SK-N-SH (cell line): ENCODE measurements around the gene ADAMTS17. TPM values are rescaled to one million over a fixed set of nuclear protein-coding genes. Genes with fewer than 3 reads are reported as not detected.

Source experiments
- CTCF ChIA-PET: fragments of 300-600, 350-600 bp; formaldehyde crosslinking; extraction: SDS; loops from one replicate; lab custom pipeline; 2021; lab: Yijun Ruan, JAX
- POLR2A ChIA-PET: fragments of 350-600 bp; sonication (Branson Sonifier 250); formaldehyde crosslinking; extraction: SDS; loops from one replicate; lab custom pipeline; 2020; ENCODE audit warnings: antibody characterized with exemption, inconsistent platforms; lab: Yijun Ruan, JAX
- DNase-seq: peaks from one replicate; pipeline ENCODE4 v3.0.0; 2012
- H2AFZ ChIP-seq: fragments of 200-600 bp; sonication (generic); 2 replicates; pipeline ENCODE4 v1.8.1; 2016; ENCODE audit warnings: antibody characterized with exemption, mild to moderate bottlenecking, low read depth
- H3F3A ChIP-seq: fragments of 200-600 bp; sonication (generic); replicated peaks from 2 replicates; pipeline ENCODE3; 2016; ENCODE audit warnings: antibody characterized with exemption, mild to moderate bottlenecking; ENCODE audit not compliant: insufficient read depth
- H3K27ac ChIP-seq, 2 experiments: fragments of 200-500 bp in 1 of 2; fragments of 200-600 bp in 1 of 2; sonication (Bioruptor generic) in 1 of 2; sonication (generic), shearing (Covaris generic) in 1 of 2; 2 replicates each; pipeline versions ENCODE4 v1.5.1 to v1.6.1; 2014 to 2016; ENCODE audit warnings: low read depth in 2 of 2, inconsistent platforms in 1 of 2, low read length in 1 of 2, mild to moderate bottlenecking in 1 of 2, mixed read lengths in 1 of 2
- H3K27me3 ChIP-seq: fragments of 200-600 bp; sonication (generic), shearing (Covaris generic); 2 replicates; pipeline ENCODE4 v1.6.1; 2016; ENCODE audit warnings: mixed run types; ENCODE audit not compliant: insufficient read depth
- H3K36me3 ChIP-seq, 2 experiments: fragments of 200-500 bp in 1 of 2; fragments of 200-600 bp in 1 of 2; sonication (Bioruptor generic) in 1 of 2; sonication (generic) in 1 of 2; replicated peaks in 1 of 2; 2 replicates each; pipeline versions ENCODE3 to v1.5.1; 2014 to 2016; ENCODE audit warnings: low read length in 1 of 2, mild to moderate bottlenecking in 1 of 2; ENCODE audit not compliant: insufficient read depth in 2 of 2, control insufficient read depth in 1 of 2
- H3K4me1 ChIP-seq, 2 experiments: fragments of 200-500 bp in 1 of 2; fragments of 200-600 bp in 1 of 2; sonication (Bioruptor generic) in 1 of 2; sonication (generic), shearing (Covaris generic) in 1 of 2; 2 replicates each; pipeline versions ENCODE4 v1.5.1 to v1.6.1; 2014 to 2016; ENCODE audit warnings: low read depth in 1 of 2, low read length in 1 of 2, mixed run types in 1 of 2; ENCODE audit not compliant: insufficient read depth in 2 of 2, control insufficient read depth in 1 of 2
- H3K4me2 ChIP-seq: fragments of 200-600 bp; sonication (generic), shearing (Covaris generic); 2 replicates; pipeline ENCODE4 v1.6.1; 2017; ENCODE audit warnings: mixed run types
- H3K4me3 ChIP-seq, 2 experiments: fragments of 200-500 bp in 1 of 2; fragments of 200-600 bp in 1 of 2; sonication (Bioruptor generic) in 1 of 2; sonication (generic), shearing (Covaris generic) in 1 of 2; 2 replicates each; pipeline versions ENCODE4 v1.5.1 to v1.8.1; 2014 to 2016; ENCODE audit warnings: low read depth in 2 of 2, inconsistent platforms in 1 of 2, low read length in 1 of 2, mild to moderate bottlenecking in 1 of 2, mixed read lengths in 1 of 2, moderate library complexity in 1 of 2
- H3K79me2 ChIP-seq: fragments of 200-600 bp; sonication (generic); 2 replicates; pipeline ENCODE4 v1.8.1; 2017; ENCODE audit warnings: mild to moderate bottlenecking; ENCODE audit not compliant: insufficient read depth
- H3K9ac ChIP-seq: fragments of 200-600 bp; sonication (generic); 2 replicates; pipeline ENCODE4 v1.6.1; 2017; ENCODE audit warnings: mixed run types
- H3K9me2 ChIP-seq: fragments of 200-600 bp; sonication (generic); 2 replicates; pipeline ENCODE4 v1.6.1; 2017; ENCODE audit warnings: mixed run types
- H3K9me3 ChIP-seq: fragments of 200-600 bp; sonication (generic); 2 replicates; pipeline ENCODE4 v1.6.1; 2017; ENCODE audit warnings: mixed run types, mild to moderate bottlenecking, moderate library complexity
- H4K20me1 ChIP-seq: fragments of 200-600 bp; sonication (generic); 2 replicates; pipeline ENCODE4 v1.6.1; 2017; ENCODE audit warnings: mild to moderate bottlenecking, mixed run types; ENCODE audit not compliant: insufficient read depth
- CHD2 ChIP-seq: fragments of 150-350 bp; IDR thresholded peaks from 2 replicates; pipeline ENCODE4 v1.6.1; 2018; ENCODE audit warnings: low read length; ENCODE audit not compliant: partially characterized antibody
- EP300 ChIP-seq, 2 experiments: IDR thresholded peaks; 2 replicates each; pipeline versions ENCODE4 v1.4.0 to v1.6.1; 2012; ENCODE audit warnings: borderline replicate concordance in 1 of 2, low read depth in 1 of 2, low read length in 1 of 2
- EZH2phosphoT487 ChIP-seq: fragments of 200-600 bp; sonication (generic); IDR thresholded peaks from 2 replicates; pipeline ENCODE4 v1.6.1; 2017; ENCODE audit warnings: low read depth, mixed run types, mild to moderate bottlenecking, antibody characterized with exemption, moderate library complexity, borderline replicate concordance
- FOXJ3 ChIP-seq: sonication (generic); formaldehyde crosslinking; IDR thresholded peaks from 2 replicates; pipeline ENCODE4 v1.5.1; 2020; ENCODE audit warnings: mild to moderate bottlenecking, missing genetic modification reagents
- GABPA ChIP-seq: IDR thresholded peaks from 2 replicates; pipeline ENCODE4 v1.4.0; 2012; ENCODE audit warnings: low read depth, mild to moderate bottlenecking
- JUND ChIP-seq: IDR thresholded peaks from 2 replicates; pipeline ENCODE4 v1.4.0; 2012
- MXI1 ChIP-seq: IDR thresholded peaks from 2 replicates; pipeline ENCODE4 v1.6.1; 2012; ENCODE audit warnings: mild to moderate bottlenecking, low read depth, low read length, improper control_type of control experiment
- SIN3A ChIP-seq: IDR thresholded peaks from 2 replicates; pipeline ENCODE4 v1.6.1; 2012; ENCODE audit warnings: low read depth, mild to moderate bottlenecking, low read length, moderate library complexity, borderline replicate concordance
- TCF12 ChIP-seq: IDR thresholded peaks from 2 replicates; pipeline ENCODE4 v1.4.0; 2012
- TEAD4 ChIP-seq: IDR thresholded peaks from 2 replicates; pipeline ENCODE4 v1.4.0; 2012; ENCODE audit warnings: mild to moderate bottlenecking, borderline replicate concordance; ENCODE audit not compliant: insufficient read depth
- WGBS: methylation state at CpG from one replicate; pipeline ENCODE4 v1.1.6; 2017; ENCODE audit warnings: low lambda C conversion rate; 5-methylcytosine and 5-hydroxymethylcytosine counted together
- polyA plus RNA-seq, 3 experiments: library from polyadenylated mRNA; depleted of rRNA; stranded (reverse); fragments of >200 nt; gene quantifications; 2 replicates each; pipeline ENCODE4 v1.2.3, GENCODE V29; 2012
- TF ChIP-seq, protein P1 (sequence below): fragments of 200-600 bp; sonication (generic); IDR thresholded peaks from 2 replicates; pipeline ENCODE4 v1.6.1; 2017; ENCODE audit warnings: antibody characterized with exemption, mild to moderate bottlenecking, moderate library complexity
- TF ChIP-seq, protein P2 (sequence below): IDR thresholded peaks from 2 replicates; pipeline ENCODE4 v1.4.0; 2012; ENCODE audit warnings: low read depth, borderline replicate concordance
- TF ChIP-seq, protein P3 (sequence below): IDR thresholded peaks from 2 replicates; pipeline ENCODE4 v1.4.0; 2012; ENCODE audit warnings: low read depth
- TF ChIP-seq, protein P4 (sequence below): IDR thresholded peaks from 2 replicates; pipeline ENCODE4 v1.4.0; 2012; ENCODE audit warnings: low read depth, borderline replicate concordance
- TF ChIP-seq, protein P5 (sequence below): fragments of 150-350 bp; IDR thresholded peaks from 2 replicates; pipeline ENCODE4 v1.6.1; 2016; ENCODE audit warnings: mild to moderate bottlenecking, low read depth, low read length

The ADAMTS17 gene
- polyA plus RNA-seq, 1 of the 3 experiments (the other 2 are of a cell fraction): not detected

DNA sequence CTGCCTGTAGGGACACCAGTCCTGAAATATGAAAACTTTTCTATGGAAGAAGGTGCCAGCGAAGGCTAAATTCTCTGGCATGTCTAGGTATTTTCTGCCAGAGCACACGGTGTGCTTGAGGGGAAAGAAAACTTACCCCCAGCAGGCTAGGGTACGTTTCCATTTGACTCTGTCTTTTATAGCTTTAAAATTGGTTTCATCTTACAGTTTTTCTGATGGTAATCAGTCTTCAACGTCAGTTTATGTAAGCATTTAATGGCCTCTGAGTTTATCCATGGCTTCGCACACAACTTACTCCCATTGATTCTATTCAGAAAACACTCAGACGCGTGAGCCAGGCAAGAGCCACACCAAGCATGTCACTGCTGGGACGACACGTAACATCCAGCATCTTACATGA is 249.7 kb downstream of the ADAMTS17 start:
- Histone ChIP-seq H3K4me1 (no peaks in the 10 kb centered on the region; a peak in 1 of 4 replicates), H3F3A (no peaks in the 10 kb centered on the region), H4K20me1 (no peaks in the 10 kb centered on the region), H3K36me3 (no peaks in the 10 kb centered on the region), H3K27ac (no peak overlapping the region), H3K4me3 (no peak overlapping the region)
- CTCF ChIA-PET: interaction anchor here (2.4 kb wide), 1 partner anchor 10 kb away, joined by 6 read pairs; no protein-coding TSS in a partner anchor
- POLR2A ChIA-PET: no interaction called here
- WGBS: 33% methylated on average over 9 of the region's 9 CpGs
- TF ChIP-seq TCF12 (no peak), CHD2 (no peak), TEAD4 (no peak), JUND (no peak), EP300 (IDR thresholded peaks at IDR 0.05; ENCODE audit: borderline replicate concordance in 1 of 2, low read depth in 1 of 2, low read length in 1 of 2) (no peak), FOXJ3 (CRISPR knock-in tag) (no peak), EZH2phosphoT487 (no peak), MXI1 (no peak), GABPA (no peak), SIN3A (no peak)
- TF ChIP-seq, protein P1, sequence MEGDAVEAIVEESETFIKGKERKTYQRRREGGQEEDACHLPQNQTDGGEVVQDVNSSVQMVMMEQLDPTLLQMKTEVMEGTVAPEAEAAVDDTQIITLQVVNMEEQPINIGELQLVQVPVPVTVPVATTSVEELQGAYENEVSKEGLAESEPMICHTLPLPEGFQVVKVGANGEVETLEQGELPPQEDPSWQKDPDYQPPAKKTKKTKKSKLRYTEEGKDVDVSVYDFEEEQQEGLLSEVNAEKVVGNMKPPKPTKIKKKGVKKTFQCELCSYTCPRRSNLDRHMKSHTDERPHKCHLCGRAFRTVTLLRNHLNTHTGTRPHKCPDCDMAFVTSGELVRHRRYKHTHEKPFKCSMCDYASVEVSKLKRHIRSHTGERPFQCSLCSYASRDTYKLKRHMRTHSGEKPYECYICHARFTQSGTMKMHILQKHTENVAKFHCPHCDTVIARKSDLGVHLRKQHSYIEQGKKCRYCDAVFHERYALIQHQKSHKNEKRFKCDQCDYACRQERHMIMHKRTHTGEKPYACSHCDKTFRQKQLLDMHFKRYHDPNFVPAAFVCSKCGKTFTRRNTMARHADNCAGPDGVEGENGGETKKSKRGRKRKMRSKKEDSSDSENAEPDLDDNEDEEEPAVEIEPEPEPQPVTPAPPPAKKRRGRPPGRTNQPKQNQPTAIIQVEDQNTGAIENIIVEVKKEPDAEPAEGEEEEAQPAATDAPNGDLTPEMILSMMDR: no peak
- TF ChIP-seq, protein P2, sequence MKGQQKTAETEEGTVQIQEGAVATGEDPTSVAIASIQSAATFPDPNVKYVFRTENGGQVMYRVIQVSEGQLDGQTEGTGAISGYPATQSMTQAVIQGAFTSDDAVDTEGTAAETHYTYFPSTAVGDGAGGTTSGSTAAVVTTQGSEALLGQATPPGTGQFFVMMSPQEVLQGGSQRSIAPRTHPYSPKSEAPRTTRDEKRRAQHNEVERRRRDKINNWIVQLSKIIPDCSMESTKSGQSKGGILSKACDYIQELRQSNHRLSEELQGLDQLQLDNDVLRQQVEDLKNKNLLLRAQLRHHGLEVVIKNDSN: no peak
- TF ChIP-seq, protein P3, sequence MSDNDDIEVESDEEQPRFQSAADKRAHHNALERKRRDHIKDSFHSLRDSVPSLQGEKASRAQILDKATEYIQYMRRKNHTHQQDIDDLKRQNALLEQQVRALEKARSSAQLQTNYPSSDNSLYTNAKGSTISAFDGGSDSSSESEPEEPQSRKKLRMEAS: no peak
- TF ChIP-seq, protein P4, sequence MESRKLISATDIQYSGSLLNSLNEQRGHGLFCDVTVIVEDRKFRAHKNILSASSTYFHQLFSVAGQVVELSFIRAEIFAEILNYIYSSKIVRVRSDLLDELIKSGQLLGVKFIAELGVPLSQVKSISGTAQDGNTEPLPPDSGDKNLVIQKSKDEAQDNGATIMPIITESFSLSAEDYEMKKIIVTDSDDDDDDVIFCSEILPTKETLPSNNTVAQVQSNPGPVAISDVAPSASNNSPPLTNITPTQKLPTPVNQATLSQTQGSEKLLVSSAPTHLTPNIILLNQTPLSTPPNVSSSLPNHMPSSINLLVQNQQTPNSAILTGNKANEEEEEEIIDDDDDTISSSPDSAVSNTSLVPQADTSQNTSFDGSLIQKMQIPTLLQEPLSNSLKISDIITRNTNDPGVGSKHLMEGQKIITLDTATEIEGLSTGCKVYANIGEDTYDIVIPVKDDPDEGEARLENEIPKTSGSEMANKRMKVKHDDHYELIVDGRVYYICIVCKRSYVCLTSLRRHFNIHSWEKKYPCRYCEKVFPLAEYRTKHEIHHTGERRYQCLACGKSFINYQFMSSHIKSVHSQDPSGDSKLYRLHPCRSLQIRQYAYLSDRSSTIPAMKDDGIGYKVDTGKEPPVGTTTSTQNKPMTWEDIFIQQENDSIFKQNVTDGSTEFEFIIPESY: no peak
- TF ChIP-seq, protein P5, sequence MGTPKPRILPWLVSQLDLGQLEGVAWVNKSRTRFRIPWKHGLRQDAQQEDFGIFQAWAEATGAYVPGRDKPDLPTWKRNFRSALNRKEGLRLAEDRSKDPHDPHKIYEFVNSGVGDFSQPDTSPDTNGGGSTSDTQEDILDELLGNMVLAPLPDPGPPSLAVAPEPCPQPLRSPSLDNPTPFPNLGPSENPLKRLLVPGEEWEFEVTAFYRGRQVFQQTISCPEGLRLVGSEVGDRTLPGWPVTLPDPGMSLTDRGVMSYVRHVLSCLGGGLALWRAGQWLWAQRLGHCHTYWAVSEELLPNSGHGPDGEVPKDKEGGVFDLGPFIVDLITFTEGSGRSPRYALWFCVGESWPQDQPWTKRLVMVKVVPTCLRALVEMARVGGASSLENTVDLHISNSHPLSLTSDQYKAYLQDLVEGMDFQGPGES: no peak
- TF ChIP-seq, all 33 proteins: peak for 0
- no peak for DNase-seq
- no peaks in the 10 kb centered on the region for H3K9me2 ChIP-seq
- no peaks in the 10 kb centered on the region for H3K79me2 ChIP-seq
- H3K9me3 ChIP-seq: no peaks in the 10 kb centered on the region
- no peak overlapping the region for H3K9ac ChIP-seq
- no peaks in the 10 kb centered on the region for H3K27me3 ChIP-seq
- H3K4me2 ChIP-seq: no peak overlapping the region
- no peak overlapping the region for H2AFZ ChIP-seq
